Amniotic stem cell (primary cell): ENCODE measurements around the gene TARP.
"Not testable (repeated sequence)": the region's sequence is repeated elsewhere in the genome, so short reads cannot be mapped to it uniquely, and the experiment has no call there.

Experiments
- DNase-seq: peaks from one replicate; lab custom pipeline; 2025; lab: John Stamatoyannopoulos, UW

Gene TARP

GRCh38 chr7:38299275-38299931, 26.0 kb upstream of the TARP start:
- no peak for DNase-seq

DNA sequence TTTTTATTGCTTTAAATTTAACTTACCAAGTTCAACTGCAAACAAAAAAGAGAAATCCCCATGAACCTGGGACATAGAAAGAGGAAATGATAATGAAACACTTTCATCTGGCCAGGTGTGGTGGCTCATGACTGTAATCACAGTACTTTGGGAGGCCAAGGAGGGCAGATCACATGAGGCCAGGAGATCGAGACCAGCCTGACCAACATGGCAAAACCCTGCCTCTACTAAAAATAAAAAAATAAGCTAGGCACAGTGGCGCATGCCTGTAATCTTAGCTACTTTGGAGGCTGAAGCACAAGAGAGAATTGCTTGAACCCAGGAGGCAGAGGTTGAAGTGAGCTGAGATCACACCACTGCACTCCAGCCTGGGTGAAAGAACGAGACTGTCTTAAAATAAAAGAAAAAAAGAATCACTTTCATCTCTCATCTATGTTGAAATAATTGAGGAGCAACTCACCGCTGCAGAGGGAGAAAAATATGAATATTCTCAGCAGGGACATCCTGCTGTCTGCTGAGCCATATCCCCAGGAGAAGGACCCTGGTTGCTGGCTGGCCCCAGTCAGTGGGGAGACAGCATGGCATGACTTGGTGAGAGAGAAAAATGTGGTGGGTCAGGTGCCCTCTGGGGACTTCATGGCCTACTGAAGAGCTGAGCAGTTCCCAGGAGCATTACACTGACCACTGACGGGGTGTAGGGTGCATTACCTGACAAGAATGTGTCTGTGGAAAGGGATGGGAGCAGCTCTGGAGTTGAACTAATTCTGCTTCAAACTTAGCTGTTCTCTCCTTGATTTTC, 22.8 kb upstream of the TARP start:
- no peak for DNase-seq

DNA sequence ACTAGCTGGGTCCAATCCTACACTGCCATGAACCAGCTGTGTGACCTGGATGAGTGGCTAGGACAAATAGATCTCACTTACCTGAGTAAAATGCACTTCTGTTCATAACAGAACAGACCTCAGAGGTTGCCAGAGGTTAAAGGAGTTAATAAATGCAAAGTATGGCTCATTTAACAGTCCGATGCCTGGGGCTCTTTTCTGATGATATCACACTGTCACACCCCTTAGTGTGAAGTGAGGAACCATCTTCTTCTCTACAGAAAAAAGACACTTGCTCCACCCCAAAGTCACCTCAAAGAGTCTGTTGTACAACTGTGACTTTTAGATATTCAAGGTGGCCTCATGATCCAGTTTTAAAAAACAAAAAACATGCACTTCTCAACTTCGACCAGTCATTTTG, 21.5 kb upstream of the TARP start:
- DNase-seq: no peak

DNA sequence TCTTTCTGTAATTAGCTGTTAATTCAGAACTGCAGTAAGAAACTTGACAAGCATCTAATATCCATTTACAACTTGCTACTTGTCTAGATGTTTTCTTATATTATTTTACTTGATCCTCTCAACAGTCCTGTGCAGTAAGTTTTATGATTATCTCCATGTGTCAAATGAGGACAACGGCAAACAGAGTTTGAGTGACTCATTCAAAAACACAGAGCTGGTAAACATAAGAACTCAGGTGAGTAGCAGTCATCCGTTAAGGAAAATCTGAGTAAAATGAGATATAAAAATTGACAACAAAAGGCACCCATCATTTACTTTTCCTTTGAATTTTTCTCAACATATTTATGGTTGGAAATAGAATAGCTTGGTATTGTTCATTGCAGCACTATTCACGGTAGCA, 19.0 kb upstream of the TARP start:
- DNase-seq: no peak

DNA sequence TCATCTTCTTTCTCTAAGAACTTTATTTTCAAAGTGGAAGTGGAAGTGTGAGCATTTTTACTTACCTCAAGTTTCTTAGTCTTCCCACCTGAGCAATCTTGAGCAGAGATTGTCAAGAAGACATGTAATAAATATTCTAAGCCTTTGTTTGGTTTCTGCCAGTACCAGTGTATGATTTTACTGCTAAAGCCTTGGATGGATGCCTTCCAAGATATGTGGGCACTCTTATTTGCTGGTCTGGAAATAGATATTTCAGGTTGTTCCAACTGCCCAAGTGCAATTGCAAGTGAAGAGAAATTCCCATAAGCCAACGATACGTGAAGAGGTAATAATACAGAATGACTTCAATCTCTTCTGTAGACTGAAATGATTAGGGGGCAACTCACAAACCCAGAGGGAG, 18.2 kb upstream of the TARP start:
- DNase-seq: no peak

- no peak for DNase-seq
These were observed 17.7 kb upstream of the TARP start for GRCh38 chr7:38291117-38291647.

DNA sequence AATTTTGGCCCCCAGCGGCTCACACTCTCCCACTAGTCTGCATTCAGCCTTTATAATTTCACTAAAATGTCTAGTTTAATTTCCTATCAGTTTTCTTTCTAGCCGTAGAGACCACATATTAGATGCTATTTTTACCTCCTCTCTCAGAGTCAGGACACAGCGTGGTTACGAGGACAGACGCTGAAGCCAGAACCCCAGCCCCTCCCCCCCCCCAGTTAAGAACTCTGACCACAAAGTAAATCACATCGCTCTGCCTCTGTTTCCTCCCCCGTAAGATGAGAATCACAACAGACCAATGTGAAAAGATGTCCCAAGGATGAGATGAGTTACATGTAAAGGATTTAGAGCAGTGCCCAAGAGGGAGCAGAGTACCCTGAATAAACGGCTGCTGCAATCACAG, 11.1 kb upstream of the TARP start:
- DNase-seq: no peak

DNA sequence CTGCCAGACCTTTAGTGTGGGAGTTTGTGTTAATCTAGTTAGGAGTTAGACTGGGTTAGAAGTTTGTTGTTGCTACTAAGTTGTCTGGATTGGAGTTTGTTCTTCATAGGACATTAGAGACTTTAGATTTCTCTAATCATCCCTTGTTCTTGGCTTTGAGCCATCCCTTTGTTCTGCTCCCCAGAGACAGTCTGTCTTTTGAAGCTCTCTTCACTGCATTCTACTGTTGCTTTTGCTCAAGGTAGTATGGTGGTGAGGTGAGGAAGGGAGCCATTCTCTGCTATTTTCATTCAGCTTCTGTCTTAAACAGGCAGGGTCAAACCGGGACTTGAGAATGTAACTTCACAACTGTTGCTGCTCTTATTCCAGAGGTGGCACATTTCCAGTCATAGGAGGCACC, 10.4 kb upstream of the TARP start:
- no peak for DNase-seq

- DNase-seq: no peak
These were observed 9.7 kb upstream of the TARP start for GRCh38 chr7:38283107-38283506.

GRCh38 chr7:38282081-38282480, 8.6 kb upstream of the TARP start:
- DNase-seq: no peak

- DNase-seq: no peak
These were observed 7.8 kb upstream of the TARP start for GRCh38 chr7:38281266-38281665.

GRCh38 chr7:38280707-38281106, 7.3 kb upstream of the TARP start:
- DNase-seq: no peak

GRCh38 chr7:38280000-38280399, 6.6 kb upstream of the TARP start:
- DNase-seq: no peak

- DNase-seq: no peak
These were observed 2.9 kb upstream of the TARP start for GRCh38 chr7:38276096-38276877.

GRCh38 chr7:38274927-38275620, 1.6 kb upstream of the TARP start:
- no peak for DNase-seq

GRCh38 chr7:38274486-38274885, 1.1 kb upstream of the TARP start:
- DNase-seq: no peak

- not testable (repeated sequence) for DNase-seq
These were observed 3.0 kb downstream of the TARP start for GRCh38 chr7:38270405-38270804.

DNA sequence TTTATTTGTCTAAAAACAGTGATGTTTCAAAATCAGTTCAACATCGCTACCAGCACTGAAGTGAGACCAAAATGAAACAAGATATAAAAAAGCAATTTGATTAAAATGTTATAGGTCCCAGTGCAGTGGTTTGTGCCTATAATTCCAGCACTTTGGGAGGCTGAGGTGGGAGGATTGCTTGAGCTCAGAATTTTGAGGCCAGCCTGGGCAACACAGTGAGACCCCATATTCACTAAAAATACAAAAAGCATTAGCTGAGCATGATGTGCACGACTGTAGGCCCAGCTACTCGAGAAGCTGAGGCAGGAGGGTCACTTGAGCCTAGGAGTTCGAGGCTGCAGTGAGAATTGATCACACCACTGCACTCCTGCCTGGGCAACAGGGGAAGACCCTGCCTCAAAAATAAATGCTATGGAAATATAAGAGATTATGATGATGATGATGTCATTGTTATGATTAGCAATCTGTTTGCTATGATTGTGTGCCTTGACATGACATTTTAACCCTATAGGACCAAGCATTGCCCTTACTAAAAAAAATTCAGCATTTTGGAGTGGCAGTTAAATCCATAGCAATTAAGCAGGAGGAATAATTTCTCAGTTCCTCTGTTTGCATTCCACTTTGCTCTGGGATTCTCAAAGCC, 3.6 kb downstream of the TARP start:
- DNase-seq: not testable (repeated sequence)

DNA sequence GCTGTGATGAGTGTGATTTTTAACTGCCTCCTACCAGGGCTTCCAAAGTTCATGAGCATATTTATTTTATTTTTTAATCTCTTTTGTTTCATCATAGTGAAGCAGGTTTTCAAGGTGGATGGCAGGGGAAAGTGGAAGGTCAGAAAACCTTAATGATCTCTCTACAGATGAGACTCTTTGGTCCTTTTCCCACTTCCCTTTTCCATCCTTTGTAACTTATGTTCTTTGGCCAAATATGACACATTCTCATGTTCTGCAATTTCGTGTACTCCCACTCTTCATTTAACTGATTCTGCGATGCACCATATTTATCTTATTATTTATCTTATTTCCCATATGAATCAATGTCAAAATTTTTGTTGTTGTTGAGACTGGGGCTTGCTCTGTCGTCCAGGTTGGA, 7.5 kb downstream of the TARP start:
- not testable (repeated sequence) for DNase-seq

DNA sequence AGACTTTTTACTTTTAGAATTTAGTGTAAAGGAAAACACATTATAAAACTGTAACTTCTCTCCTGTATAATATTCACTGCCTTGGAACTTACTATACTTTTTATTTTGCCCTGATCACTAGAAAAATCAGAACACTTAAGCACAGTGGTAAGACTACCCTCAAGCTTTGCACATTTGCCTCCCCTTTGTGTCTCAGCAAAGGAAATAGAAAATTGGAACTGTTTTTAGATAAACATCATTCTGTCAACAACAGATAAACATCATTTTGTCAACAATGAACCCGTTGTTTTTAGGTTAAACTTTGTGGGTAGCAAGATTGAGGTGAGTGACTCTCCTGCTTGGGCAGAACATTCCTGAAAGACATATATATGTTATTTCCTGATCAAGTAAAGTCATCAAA, 8.8 kb downstream of the TARP start:
- not testable (repeated sequence) for DNase-seq

DNA sequence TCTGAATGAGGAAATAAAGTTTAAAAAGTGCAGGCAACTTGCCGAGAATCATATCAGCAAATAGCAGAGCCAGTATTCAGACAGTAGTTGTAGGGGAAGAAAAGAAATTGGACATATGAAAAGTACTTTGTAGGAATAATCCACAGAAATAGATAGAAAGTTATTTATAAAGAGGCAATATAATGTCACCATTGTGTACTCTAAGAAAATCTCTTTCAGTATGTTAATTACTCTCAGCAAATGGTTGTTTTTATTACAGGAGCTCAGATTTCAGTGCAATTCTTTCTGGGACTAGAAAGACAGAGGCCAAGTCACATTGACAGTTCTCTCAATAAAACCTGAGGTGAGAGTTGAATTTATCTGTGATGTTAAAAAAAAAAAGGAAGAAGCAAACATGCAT, 10.2 kb downstream of the TARP start:
- not testable (repeated sequence) for DNase-seq

GRCh38 chr7:38262545-38262944, 10.9 kb downstream of the TARP start:
- no peak for DNase-seq
